WI38 (cell line): ENCODE results near the gene TMEM182.

ENCODE experiments used
- H3K4me3 ChIP-seq: 2 replicates; pipeline ENCODE4 v1.5.1; 2011; ENCODE audit warnings: low read depth, mild to moderate bottlenecking, control low read depth, low read length
- TF ChIP-seq, protein P1 (sequence below): IDR thresholded peaks from 2 replicates; pipeline ENCODE4 v1.5.1; 2012; ENCODE audit warnings: low read depth, mild to moderate bottlenecking, control low read depth, low read length

Gene TMEM182

DNA sequence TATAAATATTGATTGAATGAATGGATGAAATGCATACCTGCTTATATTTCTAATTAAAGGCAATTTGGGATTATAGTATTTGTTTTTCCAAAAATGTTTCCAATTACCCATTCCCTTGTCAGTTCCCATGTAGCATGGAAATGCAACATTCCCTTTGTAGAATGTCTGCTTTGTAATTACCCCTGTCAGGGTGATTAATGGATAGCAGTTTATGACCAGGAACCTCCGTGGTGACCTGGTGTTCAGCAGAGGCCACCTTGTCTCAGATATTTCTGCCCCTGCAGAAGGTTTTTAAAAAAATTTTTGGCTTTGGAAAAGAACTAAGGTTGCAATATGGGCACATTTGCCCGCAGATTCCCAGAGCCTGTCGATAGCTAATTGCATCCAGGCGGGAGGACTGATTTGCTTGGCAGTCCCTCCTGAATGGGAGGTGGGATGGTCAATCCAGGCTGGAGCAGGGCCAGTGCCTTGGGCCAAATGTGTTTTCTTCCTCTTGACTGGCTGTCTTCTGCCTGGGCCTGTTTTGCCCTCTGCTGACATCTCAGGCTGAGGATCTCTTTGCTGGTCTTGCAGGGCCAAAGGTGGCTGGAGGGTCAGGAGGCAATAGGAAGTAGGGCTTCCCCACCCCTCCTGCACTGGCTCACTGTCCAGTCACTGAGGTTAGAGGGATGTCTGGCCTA is 82.1 kb downstream of the TMEM182 start:
- TF ChIP-seq, protein P1, sequence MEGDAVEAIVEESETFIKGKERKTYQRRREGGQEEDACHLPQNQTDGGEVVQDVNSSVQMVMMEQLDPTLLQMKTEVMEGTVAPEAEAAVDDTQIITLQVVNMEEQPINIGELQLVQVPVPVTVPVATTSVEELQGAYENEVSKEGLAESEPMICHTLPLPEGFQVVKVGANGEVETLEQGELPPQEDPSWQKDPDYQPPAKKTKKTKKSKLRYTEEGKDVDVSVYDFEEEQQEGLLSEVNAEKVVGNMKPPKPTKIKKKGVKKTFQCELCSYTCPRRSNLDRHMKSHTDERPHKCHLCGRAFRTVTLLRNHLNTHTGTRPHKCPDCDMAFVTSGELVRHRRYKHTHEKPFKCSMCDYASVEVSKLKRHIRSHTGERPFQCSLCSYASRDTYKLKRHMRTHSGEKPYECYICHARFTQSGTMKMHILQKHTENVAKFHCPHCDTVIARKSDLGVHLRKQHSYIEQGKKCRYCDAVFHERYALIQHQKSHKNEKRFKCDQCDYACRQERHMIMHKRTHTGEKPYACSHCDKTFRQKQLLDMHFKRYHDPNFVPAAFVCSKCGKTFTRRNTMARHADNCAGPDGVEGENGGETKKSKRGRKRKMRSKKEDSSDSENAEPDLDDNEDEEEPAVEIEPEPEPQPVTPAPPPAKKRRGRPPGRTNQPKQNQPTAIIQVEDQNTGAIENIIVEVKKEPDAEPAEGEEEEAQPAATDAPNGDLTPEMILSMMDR: no peak
- no peak overlapping the region for H3K4me3 ChIP-seq

DNA sequence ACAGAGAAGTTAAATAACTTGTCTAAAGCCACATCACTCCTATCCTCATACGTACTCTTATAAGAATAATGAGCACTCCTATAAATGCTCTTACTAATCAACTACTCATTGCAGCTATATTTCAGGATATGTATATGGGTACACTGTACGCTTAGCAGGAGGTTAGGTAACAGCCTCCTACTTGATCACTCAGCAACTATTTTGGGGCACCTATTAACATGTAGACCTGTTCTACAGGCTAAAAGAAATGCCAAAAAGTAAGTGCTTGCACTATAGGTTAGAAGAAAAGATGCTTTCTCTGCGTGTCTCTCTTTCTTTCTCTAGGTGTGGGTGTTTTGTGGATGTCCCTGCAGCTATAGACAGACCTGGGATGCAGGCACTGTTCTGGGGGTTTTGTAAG is 83.1 kb downstream of the TMEM182 start:
- H3K4me3 ChIP-seq: no peak overlapping the region
- TF ChIP-seq, protein P1: no peak

DNA sequence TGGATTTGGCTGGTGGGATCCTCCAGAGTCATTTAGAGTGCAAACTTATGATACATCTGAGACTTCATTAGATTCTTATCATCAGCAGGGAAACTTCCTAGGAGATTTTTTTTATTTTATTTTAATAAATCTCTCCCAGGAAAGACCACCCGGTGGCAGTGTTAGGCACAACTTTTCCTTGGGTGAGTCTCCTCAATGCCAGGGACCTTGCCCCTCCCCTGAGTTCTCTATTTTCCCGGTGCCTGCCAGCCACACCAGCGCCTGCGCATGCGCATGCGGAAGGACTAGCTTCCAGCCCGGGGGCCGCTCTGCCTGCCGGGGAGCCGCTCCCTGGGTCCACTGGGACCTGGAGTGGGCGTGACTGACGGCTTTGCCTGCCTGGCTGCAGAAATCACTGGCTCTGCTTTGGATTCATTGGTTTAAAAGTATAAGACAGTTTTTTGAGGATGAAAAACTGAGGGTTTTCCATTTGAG is 86.6 kb downstream of the TMEM182 start:
- TF ChIP-seq, protein P1: no peak
- no peak overlapping the region for H3K4me3 ChIP-seq

DNA sequence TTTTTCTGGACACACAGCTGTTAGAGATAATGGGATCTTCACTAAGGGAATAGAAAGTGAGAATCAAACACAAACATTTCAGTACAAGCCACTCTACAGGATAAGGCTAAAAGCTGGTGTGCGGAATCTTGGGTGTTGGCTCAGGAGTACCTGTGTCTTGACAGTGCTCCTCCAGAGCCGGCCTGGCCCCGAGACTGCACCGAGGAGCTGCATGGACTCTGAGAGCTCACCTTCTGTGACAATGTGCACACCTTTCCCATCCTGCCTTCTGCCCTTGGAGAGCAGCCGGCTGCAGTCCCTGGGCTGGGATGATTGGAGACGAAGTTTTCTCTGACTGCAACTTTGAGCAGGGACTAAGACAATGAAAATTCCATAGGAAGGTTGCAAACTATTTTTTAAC is 89.1 kb downstream of the TMEM182 start:
- no peak overlapping the region for H3K4me3 ChIP-seq
- TF ChIP-seq, protein P1: no peak

DNA sequence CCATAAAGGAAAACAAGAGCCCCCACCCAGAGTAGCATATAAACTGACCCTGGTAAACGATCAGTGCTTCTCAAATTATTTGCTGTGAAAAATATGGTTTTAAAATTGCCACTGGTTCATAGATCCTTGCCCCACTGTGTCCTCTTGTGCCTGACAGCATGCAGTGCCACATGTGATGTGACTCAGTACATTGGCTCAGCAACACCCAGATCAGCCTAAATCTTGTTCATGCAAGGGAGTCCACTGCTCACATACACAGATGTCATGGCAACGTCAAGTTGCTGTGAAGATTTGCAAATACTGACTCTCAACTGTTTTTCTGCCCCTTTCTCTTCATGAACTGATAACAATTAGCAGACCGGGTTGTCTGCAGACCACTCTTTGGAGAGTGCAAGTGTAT is 91.0 kb downstream of the TMEM182 start:
- TF ChIP-seq, protein P1: no peak
- no peak overlapping the region for H3K4me3 ChIP-seq
